GM12865 (cell line): ENCODE measurements around the gene PRICKLE4.
"Not testable (repeated sequence)": the region's sequence is repeated elsewhere in the genome, so short reads cannot be mapped to it uniquely, and the experiment has no call there.

ENCODE experiments used
- DNase-seq: peaks from one replicate; pipeline ENCODE4 v3.0.0; 2010; ENCODE audit warnings: low read depth
- H3K4me3 ChIP-seq: 2 replicates; pipeline ENCODE4 v1.5.1; 2011; ENCODE audit warnings: mild to moderate bottlenecking, low read depth, low read length, control low read depth
- TF ChIP-seq, protein P1 (sequence below): IDR thresholded peaks from 2 replicates; pipeline ENCODE4 v1.5.1; 2011; ENCODE audit warnings: low read length, control low read depth, low read depth, inconsistent platforms; ENCODE audit not compliant: insufficient read depth; ENCODE audit errors: missing control alignments

The PRICKLE4 gene

DNA sequence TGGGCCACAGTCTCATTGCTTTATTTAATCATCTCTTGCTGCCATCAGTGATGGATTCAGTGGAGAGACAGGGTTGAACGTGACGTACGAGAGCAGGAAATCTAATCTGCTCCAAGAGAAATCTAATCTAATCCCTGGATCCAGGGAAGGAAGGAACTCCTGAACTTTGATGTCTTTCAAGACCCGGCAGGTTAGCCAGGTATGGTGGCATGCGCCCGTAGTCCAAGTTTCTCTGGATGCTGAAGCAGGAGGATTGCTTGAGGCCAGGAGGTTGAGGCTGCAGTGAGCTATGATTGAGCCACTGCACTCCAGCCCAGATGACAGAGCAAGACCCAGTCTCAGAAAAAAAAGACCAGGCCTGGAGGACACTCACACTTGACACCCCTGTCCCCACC is 21.9 kb upstream of the PRICKLE4 start:
- no peak overlapping the region for H3K4me3 ChIP-seq
- TF ChIP-seq, protein P1, sequence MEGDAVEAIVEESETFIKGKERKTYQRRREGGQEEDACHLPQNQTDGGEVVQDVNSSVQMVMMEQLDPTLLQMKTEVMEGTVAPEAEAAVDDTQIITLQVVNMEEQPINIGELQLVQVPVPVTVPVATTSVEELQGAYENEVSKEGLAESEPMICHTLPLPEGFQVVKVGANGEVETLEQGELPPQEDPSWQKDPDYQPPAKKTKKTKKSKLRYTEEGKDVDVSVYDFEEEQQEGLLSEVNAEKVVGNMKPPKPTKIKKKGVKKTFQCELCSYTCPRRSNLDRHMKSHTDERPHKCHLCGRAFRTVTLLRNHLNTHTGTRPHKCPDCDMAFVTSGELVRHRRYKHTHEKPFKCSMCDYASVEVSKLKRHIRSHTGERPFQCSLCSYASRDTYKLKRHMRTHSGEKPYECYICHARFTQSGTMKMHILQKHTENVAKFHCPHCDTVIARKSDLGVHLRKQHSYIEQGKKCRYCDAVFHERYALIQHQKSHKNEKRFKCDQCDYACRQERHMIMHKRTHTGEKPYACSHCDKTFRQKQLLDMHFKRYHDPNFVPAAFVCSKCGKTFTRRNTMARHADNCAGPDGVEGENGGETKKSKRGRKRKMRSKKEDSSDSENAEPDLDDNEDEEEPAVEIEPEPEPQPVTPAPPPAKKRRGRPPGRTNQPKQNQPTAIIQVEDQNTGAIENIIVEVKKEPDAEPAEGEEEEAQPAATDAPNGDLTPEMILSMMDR = no peak
- no peak for DNase-seq

DNA sequence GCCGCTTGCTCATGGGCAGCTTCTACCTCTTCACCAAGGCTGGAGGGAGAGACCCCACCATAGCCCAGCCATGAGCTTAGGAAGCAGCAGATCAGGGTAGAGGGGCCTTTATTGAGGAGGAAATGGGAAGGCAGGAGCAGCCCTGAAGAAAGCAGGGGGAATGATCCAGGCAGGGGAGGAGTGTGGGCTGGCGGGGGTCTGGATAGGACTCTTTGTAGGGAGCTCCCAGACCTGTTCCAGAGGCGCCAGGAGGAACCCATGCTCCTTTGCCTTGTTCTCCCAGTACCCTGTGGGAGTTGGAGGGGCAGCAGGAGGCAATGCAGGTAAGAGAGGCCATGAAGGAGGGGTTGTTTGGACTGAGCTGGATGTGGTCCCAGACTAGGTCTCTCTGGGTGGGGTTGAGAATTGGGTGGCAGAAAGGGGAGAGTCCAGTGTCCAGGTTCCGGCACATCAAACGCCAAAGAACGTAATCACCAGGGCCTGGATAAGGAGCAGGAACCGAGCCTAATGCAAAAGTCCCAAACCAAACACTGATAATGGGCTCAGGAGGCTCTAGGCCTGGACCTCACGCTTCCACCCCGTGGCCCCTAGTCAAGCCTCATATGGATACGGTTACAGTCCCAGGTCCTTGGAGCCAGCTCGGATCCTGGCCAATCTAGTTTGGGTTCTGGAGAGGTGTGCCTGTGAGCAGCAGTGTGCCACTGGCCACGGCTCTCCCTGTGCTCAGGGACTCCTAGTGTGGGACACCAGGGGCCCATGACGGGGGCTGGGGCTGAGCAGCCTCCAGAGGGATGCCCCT is 21.3 kb upstream of the PRICKLE4 start:
- DNase-seq = no peak
- TF ChIP-seq, protein P1 = no peak

DNA sequence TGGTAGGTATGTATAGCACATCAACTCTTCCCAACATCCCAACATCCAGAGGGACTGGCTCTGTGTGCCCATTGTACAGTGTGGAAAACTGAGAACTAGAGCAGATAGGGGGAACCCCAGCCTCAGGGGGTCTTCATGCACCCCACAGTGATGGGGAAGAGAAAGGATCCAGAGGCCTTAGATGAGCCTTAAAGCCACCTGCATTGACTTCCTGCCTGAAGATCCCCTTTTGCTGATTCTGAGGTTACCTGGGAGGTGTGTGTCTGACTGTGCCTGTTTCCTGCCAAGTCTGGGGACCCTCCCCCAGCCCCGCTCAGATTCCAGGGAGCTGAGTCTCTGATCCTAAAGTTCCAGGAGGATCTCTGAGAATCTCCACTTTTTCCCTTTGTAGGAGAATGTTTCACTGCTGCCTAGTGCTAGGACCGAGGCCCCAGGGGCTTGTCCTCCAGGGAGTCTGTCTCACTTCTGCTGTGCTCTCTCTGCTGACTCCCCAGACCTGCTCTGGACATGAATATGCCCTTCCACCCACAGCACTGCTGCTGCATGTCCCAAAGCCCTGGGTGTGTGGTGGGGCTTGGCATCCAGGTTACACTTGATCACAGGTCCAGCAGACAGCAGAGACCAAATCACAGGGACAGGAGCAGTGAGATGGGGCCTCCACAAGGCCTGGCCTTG is 20.5 kb upstream of the PRICKLE4 start:
- TF ChIP-seq, protein P1 = no peak

More for the DNA sequence above, 21.3 kb upstream of the PRICKLE4 start:
- no peak overlapping the region for H3K4me3 ChIP-seq

DNA sequence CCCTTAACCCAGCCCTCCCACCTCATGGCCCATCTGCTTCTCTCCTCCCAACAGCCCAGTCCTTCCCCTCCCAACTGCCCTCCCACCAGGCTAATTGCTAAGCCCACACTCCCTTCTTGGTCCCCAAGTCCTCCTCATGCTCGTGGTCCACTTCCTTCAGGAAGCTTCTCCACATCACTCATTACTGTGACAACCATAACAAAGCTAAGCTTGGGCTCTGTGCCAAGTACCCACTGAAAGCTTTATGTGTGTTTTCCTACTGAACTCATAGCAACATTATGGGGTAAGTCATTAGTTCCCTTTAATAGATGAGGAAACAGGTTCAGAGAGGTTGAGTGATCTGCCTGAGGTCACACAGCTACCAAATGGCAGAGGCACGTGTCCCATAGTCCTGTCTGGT is 17.1 kb upstream of the PRICKLE4 start:
- DNase-seq = no peak
- no peak overlapping the region for H3K4me3 ChIP-seq
- TF ChIP-seq, protein P1 = no peak

More for the DNA sequence above, 20.5 kb upstream of the PRICKLE4 start:
- no peak overlapping the region for H3K4me3 ChIP-seq
- DNase-seq = no peak

DNA sequence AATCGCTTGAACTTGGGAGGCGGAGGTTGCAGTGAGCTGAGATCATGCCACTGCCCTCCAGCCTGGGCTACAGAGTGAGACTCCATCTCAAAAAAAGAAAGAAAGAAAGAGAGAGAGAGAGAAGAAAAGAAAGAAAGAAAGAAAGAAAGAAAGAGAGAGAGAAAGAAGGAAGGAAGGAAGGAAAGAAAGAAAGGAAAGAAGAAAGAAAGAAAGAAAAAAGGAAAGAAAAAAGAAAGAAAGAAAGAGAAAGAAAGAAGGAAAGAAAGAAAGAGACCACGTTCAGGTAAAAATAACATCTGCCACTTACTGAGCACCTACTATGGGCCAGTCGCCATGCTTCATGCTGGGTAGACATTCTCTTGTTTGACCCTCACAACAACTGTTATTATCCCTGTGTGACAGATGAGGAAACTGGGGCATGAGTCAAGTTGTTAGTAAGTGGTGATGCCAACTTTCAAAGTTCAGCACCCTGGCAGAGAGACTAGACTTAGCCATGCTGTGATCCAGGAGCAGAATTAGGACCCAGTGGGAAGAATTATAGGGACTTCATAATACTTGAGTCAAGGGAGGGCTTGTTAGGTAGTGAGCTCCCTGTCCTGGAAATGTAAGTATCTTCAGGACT is 14.4 kb upstream of the PRICKLE4 start:
- not testable (repeated sequence) for DNase-seq, H3K4me3 ChIP-seq

DNA sequence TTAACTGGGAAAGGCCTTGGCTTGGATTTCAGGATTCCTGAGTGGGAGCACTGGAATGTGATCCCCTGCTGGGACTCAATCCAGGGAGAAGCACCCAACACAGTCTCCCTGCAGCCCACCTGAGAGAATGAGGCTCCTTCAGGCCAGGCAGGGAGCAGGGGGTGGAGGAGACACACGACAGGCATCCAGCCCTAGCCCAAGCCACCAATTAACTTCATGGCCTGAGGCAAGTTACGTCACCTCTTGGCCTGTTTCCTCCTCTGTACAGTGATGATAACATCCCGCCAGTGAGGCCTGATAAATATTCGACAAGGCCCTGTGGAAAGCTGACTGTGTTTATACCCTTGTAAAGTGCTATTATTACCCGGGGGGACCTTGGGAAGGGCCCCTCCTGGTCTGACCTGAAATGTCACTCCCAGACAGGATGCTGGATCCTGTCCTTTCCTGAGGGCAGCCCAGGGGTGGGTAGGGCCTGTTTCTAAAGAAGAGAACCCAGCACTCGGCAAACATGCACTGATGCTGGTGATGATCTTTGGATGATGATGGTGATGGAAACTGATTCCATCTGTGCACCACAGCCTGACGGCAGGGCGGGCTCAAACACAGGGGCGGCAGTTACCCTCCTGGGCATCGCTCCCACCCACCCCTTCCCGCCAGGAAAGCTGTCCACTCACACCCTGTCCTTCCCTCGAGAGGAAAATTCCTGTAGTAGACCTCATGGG is 13.3 kb upstream of the PRICKLE4 start:
- H3K4me3 ChIP-seq = no peak overlapping the region
- no peak for DNase-seq
- TF ChIP-seq, protein P1 = no peak
